NCI-H510A (cell line): ENCODE results near the gene RAPGEF1.
"Not testable (repeated sequence)": the region's sequence is repeated elsewhere in the genome, so short reads cannot be mapped to it uniquely, and the experiment has no call there.

Experiments used
- DNase-seq: peaks from one replicate; lab custom pipeline; 2025; lab: John Stamatoyannopoulos, UW

The RAPGEF1 gene

GRCh38 chr9:131670247-131671132, 69.4 kb downstream of the RAPGEF1 start:
- no peak for DNase-seq

DNA sequence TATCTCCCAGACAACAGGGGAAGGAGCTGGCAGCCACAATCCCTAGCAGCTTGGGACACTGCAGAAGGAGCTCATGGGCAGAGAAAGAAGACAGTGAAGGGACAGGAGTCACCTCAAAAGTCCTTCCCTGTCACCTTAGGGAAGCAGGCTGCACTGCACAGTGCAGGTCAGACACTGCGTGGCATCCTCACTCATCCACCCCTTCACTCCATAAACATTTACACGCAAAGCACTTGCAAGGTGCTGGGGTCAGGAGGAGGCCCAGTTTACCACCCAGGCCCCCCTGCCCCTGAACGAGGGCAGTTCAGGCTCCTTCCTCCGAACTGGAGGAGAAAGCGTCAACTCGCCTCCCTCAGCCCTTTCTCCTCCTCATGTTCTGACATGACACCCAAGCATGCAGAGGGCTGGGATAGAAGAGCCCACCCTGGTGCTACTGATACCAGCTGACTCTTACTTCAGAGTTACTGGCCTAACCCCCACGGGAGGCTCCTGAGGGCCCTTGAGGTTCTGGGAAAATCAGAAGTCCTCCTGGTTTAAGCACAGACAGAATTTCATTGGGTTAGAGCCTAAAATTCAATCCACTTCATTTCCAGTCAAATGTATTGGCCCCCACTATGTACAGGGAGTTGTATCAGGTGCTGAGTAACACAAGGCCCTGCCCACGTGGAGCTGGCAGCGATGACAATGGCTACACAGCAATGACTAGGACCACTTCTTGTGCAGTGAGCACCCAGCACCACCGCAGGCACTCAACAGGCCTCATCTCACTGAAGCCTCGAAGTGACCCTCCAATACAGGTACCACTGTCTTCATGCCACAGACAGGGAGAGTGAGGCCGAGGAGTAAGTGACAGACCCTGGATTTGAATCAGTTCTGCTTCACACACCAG, 70.4 kb downstream of the RAPGEF1 start:
- no peak for DNase-seq

- no peak for DNase-seq
Measured at GRCh38 chr9:131668439-131669268, 71.2 kb downstream of the RAPGEF1 start.

DNA sequence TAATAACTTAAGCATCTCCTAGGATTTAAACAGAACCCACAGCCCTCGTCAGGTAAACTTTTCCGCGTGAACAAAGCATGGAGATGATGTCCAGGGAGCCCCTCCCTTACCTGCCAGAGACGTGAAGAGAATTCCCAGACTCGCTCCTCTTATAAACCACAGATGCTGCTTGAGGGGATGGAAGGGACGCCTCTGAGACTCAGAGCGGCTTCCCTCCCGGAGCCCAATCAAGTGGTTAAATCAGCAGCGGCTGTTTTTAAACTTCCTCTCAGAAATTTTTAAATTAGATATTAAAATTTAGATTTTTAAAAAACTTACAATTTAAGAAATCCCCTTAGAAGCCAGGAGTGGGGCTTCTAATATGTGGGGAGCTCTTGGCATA, 71.8 kb downstream of the RAPGEF1 start:
- no peak for DNase-seq

GRCh38 chr9:131667576-131667975, 72.3 kb downstream of the RAPGEF1 start:
- no peak for DNase-seq

GRCh38 chr9:131666774-131667173, 73.1 kb downstream of the RAPGEF1 start:
- no peak for DNase-seq

GRCh38 chr9:131666029-131666428, 73.8 kb downstream of the RAPGEF1 start:
- DNase-seq: no peak

DNA sequence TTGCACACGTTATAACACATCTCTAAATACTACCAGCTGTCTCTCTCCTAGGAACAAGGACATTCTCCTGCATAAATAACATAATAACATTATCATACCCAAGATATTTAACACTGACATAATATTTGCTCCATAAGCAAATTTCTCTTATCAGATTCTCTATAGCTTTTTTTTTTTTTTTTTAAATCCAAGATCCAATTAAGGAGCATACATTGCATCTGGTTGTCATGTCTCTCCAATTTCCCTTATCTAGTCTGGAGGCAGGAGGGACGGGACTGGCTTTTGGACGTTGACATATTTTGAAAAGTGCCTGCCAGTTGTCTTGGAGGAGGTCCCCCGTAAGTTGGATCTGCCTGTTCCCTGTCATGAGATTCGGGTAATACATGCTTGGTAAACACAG, 76.6 kb downstream of the RAPGEF1 start:
- DNase-seq: no peak

DNA sequence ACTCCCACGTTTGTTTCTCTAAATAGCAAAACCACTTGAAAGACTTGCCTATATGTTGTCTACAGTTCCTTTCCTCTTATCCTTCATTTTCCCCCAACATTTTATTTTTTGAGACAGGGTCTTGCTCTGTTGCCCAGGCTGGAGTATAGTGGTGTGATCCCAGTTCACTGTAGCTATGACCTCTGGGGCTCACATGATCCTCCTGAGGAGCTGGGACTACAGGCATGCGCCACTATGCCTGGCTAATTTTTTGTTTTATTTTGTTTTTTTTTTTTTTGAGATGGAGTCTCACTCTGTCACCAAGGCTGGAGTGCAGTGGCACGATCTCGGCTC, 77.6 kb downstream of the RAPGEF1 start:
- not testable (repeated sequence) for DNase-seq

DNA sequence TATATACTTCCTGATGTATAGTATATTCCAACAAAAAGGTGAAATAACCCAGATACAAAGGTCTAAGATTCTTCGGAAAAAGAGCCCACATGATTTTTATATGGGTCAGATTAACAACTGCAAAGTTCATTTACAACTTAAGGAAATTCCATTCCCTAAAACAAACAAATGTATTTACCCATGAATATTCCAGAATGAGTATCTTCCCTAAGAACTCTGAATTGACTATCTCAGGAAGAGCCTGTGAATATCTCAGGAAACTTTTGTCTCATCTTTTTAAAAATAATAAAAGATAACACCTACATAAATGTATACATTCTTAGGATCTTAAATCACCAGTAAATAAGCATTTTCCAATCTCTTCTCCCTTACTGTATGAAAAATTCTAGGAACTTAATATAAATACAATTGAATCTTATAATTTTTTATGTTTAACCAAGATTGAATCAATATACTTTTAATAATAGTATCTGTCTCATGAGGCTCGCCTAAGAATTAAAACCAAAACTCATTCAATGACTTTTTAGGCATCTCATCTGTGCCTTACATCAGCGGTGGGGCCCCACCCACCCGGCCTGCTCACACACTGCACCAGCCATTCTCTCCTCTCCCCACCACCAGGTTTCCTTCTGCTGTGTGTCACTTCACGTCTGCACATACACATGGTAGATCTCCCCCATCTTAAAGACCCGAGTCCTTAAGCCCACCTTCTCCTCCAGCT, 78.1 kb downstream of the RAPGEF1 start:
- DNase-seq: no peak

DNA sequence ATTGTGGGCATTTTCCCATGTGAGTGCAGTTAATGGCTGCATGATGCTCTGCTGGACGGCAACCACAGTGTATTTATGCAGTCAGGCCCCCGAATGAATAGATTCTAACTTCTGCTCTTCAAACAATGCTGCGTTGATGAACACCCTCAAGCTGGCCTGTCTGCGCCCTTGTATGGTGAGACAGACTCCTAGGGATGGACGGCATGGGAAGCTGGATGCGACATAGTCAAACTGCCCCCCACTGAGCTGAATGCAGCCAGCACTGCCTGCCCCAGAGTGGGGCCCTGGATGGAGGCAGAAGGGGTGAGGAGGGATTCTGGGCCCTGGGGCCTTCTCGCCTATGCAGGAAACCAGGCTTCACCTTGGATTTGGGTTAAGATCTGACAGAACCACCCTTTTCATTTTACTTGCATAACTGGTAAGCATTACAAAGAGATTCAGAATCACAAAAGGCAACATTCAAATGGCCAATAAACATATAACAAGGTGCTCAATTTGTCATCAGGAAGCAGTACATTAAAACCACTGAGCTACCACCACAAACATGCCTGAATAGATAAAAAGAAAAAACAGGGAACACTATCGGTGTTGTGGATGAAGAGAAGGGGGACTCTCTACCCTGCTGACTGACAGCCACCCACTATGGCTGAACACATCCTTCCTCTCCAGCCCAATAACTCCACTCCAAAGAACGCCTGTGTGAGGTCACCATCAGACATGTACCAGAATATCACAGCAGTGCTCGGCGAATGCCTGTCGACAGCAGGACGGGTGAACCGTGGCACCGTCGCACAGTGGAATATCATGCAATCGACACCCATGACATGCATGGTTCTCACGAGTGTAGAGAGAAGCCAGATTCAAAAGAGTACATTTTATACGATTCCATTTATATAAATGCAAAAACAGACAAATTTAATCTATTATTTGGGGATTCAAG, 79.1 kb downstream of the RAPGEF1 start:
- no peak for DNase-seq

DNA sequence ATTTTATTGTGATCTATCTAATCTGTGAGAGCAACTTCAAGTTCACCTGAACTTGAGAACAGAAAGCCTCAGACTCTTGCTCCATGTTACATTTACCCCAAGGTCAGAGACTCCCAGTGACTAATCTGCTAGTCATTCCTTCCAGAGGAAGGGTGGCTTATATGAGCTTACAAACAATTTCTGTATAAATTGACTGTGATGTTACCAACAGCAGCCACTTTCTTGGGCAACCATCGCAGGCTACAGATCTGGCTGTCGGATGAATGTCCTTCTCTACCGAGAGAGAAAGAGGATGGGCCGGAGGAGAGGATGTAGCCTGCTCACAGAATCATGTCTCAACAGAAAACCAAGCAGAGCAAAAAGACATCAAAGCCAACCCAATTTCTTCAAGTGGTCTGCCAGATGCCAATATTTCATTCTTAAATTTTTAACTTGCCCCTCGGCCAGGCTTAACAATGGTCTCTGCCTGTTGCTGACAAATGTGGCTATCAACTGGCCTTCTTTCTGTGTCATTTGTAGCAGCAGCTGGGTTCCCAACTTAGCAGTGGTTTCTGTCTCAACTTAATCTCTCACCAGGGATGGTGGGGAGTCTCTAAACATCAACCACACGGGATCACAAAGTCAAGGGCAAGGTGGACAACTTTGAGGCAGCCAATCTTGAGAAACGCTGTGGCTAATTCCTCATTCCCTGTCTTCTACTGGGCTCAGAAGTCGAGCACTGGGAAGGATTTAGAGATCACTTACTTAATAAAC, 81.3 kb downstream of the RAPGEF1 start:
- DNase-seq: no peak

- no peak for DNase-seq
Measured at GRCh38 chr9:131657940-131658339, 81.9 kb downstream of the RAPGEF1 start.

- DNase-seq: no peak
Measured at GRCh38 chr9:131657456-131657855, 82.4 kb downstream of the RAPGEF1 start.

GRCh38 chr9:131657037-131657377, 82.9 kb downstream of the RAPGEF1 start:
- no peak for DNase-seq

DNA sequence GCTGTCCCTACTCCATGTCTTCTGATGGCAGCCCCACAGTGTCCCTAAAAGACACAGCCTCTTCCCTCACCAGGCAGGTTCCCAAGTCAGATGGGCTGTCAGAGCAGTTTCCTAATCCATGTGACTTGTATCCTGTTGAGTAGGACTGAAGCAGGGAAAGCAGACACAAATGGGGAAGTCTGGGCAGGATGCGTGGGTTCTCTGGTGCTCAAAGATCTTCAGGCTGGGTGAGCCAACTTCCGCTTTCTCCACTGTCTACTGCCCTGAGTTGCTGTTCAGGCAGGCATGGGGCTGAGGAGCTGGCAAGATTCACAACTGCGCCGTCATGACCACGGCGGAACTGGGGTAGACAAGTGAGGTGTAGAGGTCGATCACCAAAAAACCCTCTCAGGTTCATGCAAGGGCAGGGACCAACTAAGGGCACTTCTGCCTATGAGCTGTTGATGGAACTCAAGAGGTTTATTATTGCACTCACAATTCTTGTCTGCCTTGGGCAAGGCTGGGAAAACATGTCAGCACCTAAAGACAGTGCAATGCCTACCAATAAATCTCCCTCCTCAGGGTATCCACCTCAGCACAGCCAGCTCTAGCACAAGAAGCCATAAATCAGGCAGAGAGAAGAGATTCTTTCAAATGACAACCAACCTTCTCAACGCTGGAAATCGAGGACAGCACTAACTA, 83.4 kb downstream of the RAPGEF1 start:
- no peak for DNase-seq

DNA sequence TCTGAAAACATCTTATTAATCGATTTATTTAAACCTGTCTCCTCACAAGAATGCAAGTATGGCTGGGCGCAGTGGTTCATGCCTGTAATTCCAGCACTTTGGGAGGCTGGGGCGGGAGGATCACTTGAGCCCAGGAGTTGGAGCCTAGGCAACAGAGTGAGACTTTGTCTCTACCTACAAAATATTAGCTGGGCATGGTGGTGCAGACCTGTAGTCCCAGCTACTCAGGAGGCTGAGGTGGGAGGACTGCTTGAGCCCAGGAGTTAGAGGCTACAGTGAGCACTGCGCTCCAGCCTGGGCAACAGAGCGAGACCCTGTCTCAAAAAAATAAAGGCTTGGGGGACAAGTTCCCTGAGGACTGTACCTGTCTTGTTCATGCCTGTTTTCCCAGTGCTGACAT, 85.5 kb downstream of the RAPGEF1 start:
- not testable (repeated sequence) for DNase-seq

DNA sequence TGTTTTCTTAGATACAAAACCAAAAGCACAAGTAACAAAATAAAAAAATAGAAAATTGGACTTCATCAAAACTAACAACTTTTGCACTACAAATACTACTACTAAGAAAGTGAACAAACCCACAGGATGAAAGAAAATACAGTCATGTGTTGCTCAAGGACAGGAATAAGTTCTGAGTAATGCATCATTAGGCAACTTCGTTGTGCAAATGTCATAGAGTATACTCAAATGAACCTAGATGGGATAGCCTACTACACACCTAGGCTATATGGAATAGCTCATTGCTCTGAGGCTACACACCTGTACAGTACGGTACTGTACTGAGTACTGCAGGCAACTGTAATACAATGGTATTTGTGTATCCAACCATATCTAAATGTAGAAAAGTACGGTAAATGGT, 88.3 kb downstream of the RAPGEF1 start:
- no peak for DNase-seq

GRCh38 chr9:131651160-131651559, 88.7 kb downstream of the RAPGEF1 start:
- no peak for DNase-seq
